Measurements from ENCODE around the gene POLR1A. TPM values are rescaled to one million over a fixed set of nuclear protein-coding genes. Genes with fewer than 3 reads are reported as not detected.

Gene POLR1A
- total RNA-seq, 2 experiments from 2014 or later, result 38.1 to 45.5 TPM

GRCh38 chr2:86097114-86097896 lies 8.4 kb downstream of the POLR1A start:
- ChIA-PET CTCF (interaction anchor here (1.0 to 1.9 kb wide), 3 partner anchors 9 to 369 kb away, joined by 3 to 5 read pairs (median 5); no protein-coding TSS in a partner anchor), POLR2A (no interaction called here)
- Mint-ChIP-seq H3K9me3 (ENCODE audit: low read depth) (peaks cover 2% of the 10 kb centered on the region), H3K4me1 (peaks cover 22% of the 10 kb centered on the region), H3K4me3 (no peak overlapping the region), H3K36me3 (ENCODE audit: low read depth) (peaks cover 52% of the 10 kb centered on the region), H3K27me3 (no peaks in the 10 kb centered on the region), H3K27ac (no peak overlapping the region)
- DNase-seq (no peak), ATAC-seq (no peak)
- intact Hi-C loops (cut with DNase I, micrococcal nuclease), result no loop called here

- ChIA-PET CTCF (no interaction called here), POLR2A (no interaction called here)
- Mint-ChIP-seq H3K27ac (no peak overlapping the region), H3K4me3 (no peak overlapping the region), H3K9me3 (ENCODE audit: low read depth) (no peaks in the 10 kb centered on the region), H3K4me1 (peaks cover 14% of the 10 kb centered on the region), H3K36me3 (ENCODE audit: low read depth) (peaks cover 58% of the 10 kb centered on the region), H3K27me3 (no peaks in the 10 kb centered on the region)
- intact Hi-C loops (cut with DNase I, micrococcal nuclease), result no loop called here
- DNase-seq (no peak), ATAC-seq (no peak)
These were observed 11.5 kb downstream of the POLR1A start for GRCh38 chr2:86094229-86094628.

- Mint-ChIP-seq H3K27ac (no peak overlapping the region), H3K27me3 (no peaks in the 10 kb centered on the region), H3K9me3 (ENCODE audit: low read depth) (no peaks in the 10 kb centered on the region), H3K36me3 (ENCODE audit: low read depth) (peaks cover 36% of the 10 kb centered on the region), H3K4me3 (no peak overlapping the region), H3K4me1 (no peaks in the 10 kb centered on the region)
- DNase-seq (peak; percentile 36), ATAC-seq (no peak)
- POLR2A ChIA-PET, result interaction anchor here (0.6 kb wide), 1 partner anchor 471 kb away, joined by 4 read pairs; no protein-coding TSS in a partner anchor
- intact Hi-C loops (cut with DNase I, micrococcal nuclease), result no loop called here
- CTCF ChIA-PET, result interaction anchor here (0.7 to 2.0 kb wide), 7 partner anchors 8 to 261 kb away, joined by 3 to 12 read pairs (median 4); no protein-coding TSS in a partner anchor
These were observed 17.5 kb downstream of the POLR1A start for GRCh38 chr2:86087936-86088850.

GRCh38 chr2:86082756-86083155 lies 22.9 kb downstream of the POLR1A start:
- no peaks in the 10 kb centered on the region for H3K9me3 Mint-ChIP-seq (ENCODE audit: low read depth)
- H3K27me3 Mint-ChIP-seq, result no peaks in the 10 kb centered on the region
- no peak overlapping the region for H3K4me3 Mint-ChIP-seq
- ChIA-PET CTCF (interaction anchor here (0.5 to 1.5 kb wide), 5 partner anchors 47 to 268 kb away, joined by 3 to 7 read pairs (median 6); no protein-coding TSS in a partner anchor), POLR2A (no interaction called here)
- ATAC-seq (no peak), DNase-seq (no peak)
- H3K36me3 Mint-ChIP-seq (ENCODE audit: low read depth), result peaks cover 41% of the 10 kb centered on the region
- no peak overlapping the region for H3K27ac Mint-ChIP-seq
- peaks cover 17% of the 10 kb centered on the region for H3K4me1 Mint-ChIP-seq
- intact Hi-C loops (cut with DNase I, micrococcal nuclease), result loop anchor here in 1 of 2 experiments (5.0 kb wide), 1 partner anchor 355 kb away; no protein-coding TSS in a partner anchor

- H3K9me3 Mint-ChIP-seq (ENCODE audit: low read depth), result no peaks in the 10 kb centered on the region
- ChIA-PET POLR2A (no interaction called here), CTCF (interaction anchor here (0.6 to 1.5 kb wide), 5 partner anchors 183 to 873 kb away, joined by 3 to 7 read pairs (median 3); no protein-coding TSS in a partner anchor)
- H3K4me3 Mint-ChIP-seq, result no peak overlapping the region
- no peak for ATAC-seq
- H3K27me3 Mint-ChIP-seq, result no peaks in the 10 kb centered on the region
- no peak for DNase-seq
- H3K36me3 Mint-ChIP-seq (ENCODE audit: low read depth), result peaks cover 48% of the 10 kb centered on the region
- intact Hi-C loops (cut with DNase I, micrococcal nuclease), result loop anchor here in 1 of 2 experiments (2.0 to 5.0 kb wide), 2 partner anchors 193 to 354 kb away; partner anchors contain the start of gene ST3GAL5
- H3K27ac Mint-ChIP-seq, result no peak overlapping the region
- peaks cover 17% of the 10 kb centered on the region for H3K4me1 Mint-ChIP-seq
These were observed 24.0 kb downstream of the POLR1A start for GRCh38 chr2:86081724-86082123.

- H3K4me3 Mint-ChIP-seq, result no peak overlapping the region
- peak overlapping the region; percentile 35 for H3K27ac Mint-ChIP-seq
- ChIA-PET POLR2A (interaction anchor here (0.5 to 1.0 kb wide), 3 partner anchors 192 to 253 kb away, joined by 3 to 5 read pairs (median 5); no protein-coding TSS in a partner anchor), CTCF (interaction anchor here (0.6 to 3.8 kb wide), 33 partner anchors 9 to 486 kb away, joined by 3 to 73 read pairs (median 4); no protein-coding TSS in a partner anchor)
- ATAC-seq, result peak; percentile 88
- H3K9me3 Mint-ChIP-seq (ENCODE audit: low read depth), result no peaks in the 10 kb centered on the region
- peak; percentile 91 for DNase-seq
- no peaks in the 10 kb centered on the region for H3K27me3 Mint-ChIP-seq
- peaks cover 49% of the 10 kb centered on the region for H3K36me3 Mint-ChIP-seq (ENCODE audit: low read depth)
- intact Hi-C loops (cut with DNase I, micrococcal nuclease), result loop anchor here (1.0 to 10.0 kb wide), 4 partner anchors 191 to 355 kb away; partner anchors contain the start of gene ST3GAL5 (in 2 of the 2)
- H3K4me1 Mint-ChIP-seq, result peaks cover 17% of the 10 kb centered on the region
These were observed 25.4 kb downstream of the POLR1A start for GRCh38 chr2:86079981-86080911.

- H3K9me3 Mint-ChIP-seq (ENCODE audit: low read depth), result no peaks in the 10 kb centered on the region
- no peak overlapping the region for H3K27ac Mint-ChIP-seq
- H3K4me1 Mint-ChIP-seq, result peaks cover 17% of the 10 kb centered on the region
- peaks cover 49% of the 10 kb centered on the region for H3K36me3 Mint-ChIP-seq (ENCODE audit: low read depth)
- no peak overlapping the region for H3K4me3 Mint-ChIP-seq
- DNase-seq (peak; percentile 25), ATAC-seq (peak; percentile 34)
- ChIA-PET CTCF (interaction anchor here (0.5 to 3.8 kb wide), 22 partner anchors 9 to 665 kb away, joined by 3 to 73 read pairs (median 3); partner anchors contain the start of genes POLR1A, PTCD3 and ST3GAL5), POLR2A (interaction anchor here (0.6 kb wide), 1 partner anchor 18 kb away, joined by 3 read pairs; no protein-coding TSS in a partner anchor)
- no peaks in the 10 kb centered on the region for H3K27me3 Mint-ChIP-seq
- intact Hi-C loops (cut with DNase I, micrococcal nuclease), result loop anchor here in 1 of 2 experiments (2.0 to 10.0 kb wide), 2 partner anchors 190 to 354 kb away; partner anchors contain the start of gene ST3GAL5
These were observed 26.7 kb downstream of the POLR1A start for GRCh38 chr2:86078774-86079545.

- no peak for DNase-seq
- Mint-ChIP-seq H3K27ac (no peak overlapping the region), H3K9me3 (ENCODE audit: low read depth) (no peaks in the 10 kb centered on the region), H3K4me3 (no peak overlapping the region), H3K4me1 (peaks cover 17% of the 10 kb centered on the region), H3K27me3 (no peaks in the 10 kb centered on the region), H3K36me3 (ENCODE audit: low read depth) (peaks cover 60% of the 10 kb centered on the region)
- intact Hi-C loops (cut with DNase I, micrococcal nuclease), result loop anchor here in 1 of 2 experiments (10.0 kb wide), 1 partner anchor 351 kb away; no protein-coding TSS in a partner anchor
- CTCF ChIA-PET, result interaction anchor here (0.5 to 0.6 kb wide), 2 partner anchors 119 to 405 kb away, joined by 3 read pairs; no protein-coding TSS in a partner anchor
- ATAC-seq, result no peak
- POLR2A ChIA-PET, result no interaction called here
These were observed 29.8 kb downstream of the POLR1A start for GRCh38 chr2:86075886-86076285.

GRCh38 chr2:86074811-86075210 lies 30.9 kb downstream of the POLR1A start:
- Mint-ChIP-seq H3K9me3 (ENCODE audit: low read depth) (no peaks in the 10 kb centered on the region), H3K27me3 (no peaks in the 10 kb centered on the region), H3K4me1 (peaks cover 6% of the 10 kb centered on the region), H3K36me3 (ENCODE audit: low read depth) (peaks cover 60% of the 10 kb centered on the region), H3K27ac (no peak overlapping the region), H3K4me3 (no peak overlapping the region)
- POLR2A ChIA-PET, result interaction anchor here (0.6 kb wide), 1 partner anchor 22 kb away, joined by 5 read pairs; no protein-coding TSS in a partner anchor
- no peak for ATAC-seq
- CTCF ChIA-PET, result interaction anchor here (0.7 kb wide), 1 partner anchor 188 kb away, joined by 3 read pairs; no protein-coding TSS in a partner anchor
- no peak for DNase-seq
- intact Hi-C loops (cut with DNase I, micrococcal nuclease), result loop anchor here in 1 of 2 experiments (10.0 kb wide), 1 partner anchor 350 kb away; no protein-coding TSS in a partner anchor

Data from activated CD4-positive, alpha-beta T cell treated with anti-CD3 and anti-CD28 coated beads for 36 hours (primary cell).